Stimulated activated CD4-positive, alpha-beta T cell treated with anti-CD3 and anti-CD28 coated beads, Interleukin-2, amount 100 ng/mL, for 4 hours (primary cell): Measurements from ENCODE around the gene CFAP299.
A peak's percentile ranks its signal among the peaks of the same experiment; 100 is the strongest.
"Not testable (repeated sequence)": the region's sequence is repeated elsewhere in the genome, so short reads cannot be mapped to it uniquely, and the experiment has no call there.

ENCODE experiments used
- DNase-seq: peaks from one replicate; pipeline ENCODE4 v3.0.0-alpha.2; 2020; ENCODE audit warnings: low read depth

The CFAP299 gene

DNA sequence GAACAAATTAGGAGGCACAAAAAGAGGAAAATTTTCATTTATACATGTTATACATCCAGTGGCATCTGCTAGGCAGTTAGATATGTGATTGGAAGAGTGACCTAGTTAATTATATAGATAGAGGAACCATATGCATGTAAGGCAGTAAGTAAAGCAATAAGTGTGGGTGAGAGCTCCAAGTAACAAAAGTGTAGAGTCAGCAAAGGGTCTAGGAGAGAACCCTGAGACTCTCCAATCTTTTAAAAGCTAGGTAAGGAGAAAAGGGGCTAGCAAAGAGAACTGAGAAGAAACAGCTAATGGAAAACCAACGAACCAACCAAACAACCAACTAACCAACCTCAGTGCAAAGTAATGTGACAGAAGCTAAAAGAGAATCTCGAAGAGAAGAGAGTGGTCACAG is 3.8 kb upstream of the CFAP299 start:
- no peak for DNase-seq

DNA sequence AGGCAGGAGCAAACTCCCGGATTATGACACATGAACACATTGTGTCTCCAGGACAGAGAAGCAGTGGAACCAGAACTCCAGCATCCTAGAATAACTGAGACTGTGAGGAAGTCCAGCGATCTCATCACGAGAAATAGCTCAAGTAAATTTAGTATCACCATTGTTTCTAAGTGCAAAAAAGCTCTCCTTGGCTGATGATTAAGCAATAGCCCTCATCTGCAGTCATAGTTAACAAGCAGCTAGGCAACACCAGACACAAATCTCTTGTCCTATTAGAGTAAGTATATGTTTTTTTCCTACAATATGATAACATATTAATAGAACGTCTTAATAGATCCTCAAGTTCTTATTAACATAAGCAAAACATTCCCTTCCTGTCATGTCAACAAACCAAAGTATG is 2.4 kb upstream of the CFAP299 start:
- DNase-seq: no peak

DNA sequence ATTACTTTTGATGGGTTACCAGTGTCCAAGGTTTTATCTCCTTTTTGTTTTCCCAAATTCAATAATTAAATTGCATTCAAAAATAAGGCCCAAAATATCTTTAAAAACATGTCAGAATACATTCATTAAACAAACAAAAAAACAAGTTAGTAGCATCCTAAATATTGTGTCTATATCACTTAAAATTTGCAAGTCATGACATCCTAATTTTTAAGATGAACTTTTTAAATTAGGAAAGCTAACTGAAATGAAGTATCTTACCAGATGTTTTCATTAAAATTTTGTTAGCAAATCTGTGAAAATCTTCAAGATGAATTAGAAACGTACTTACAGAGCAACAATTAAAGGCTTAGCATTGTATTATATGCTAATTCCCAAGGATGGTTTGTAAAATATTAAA is 962 bp upstream of the CFAP299 start:
- no peak for DNase-seq

DNA sequence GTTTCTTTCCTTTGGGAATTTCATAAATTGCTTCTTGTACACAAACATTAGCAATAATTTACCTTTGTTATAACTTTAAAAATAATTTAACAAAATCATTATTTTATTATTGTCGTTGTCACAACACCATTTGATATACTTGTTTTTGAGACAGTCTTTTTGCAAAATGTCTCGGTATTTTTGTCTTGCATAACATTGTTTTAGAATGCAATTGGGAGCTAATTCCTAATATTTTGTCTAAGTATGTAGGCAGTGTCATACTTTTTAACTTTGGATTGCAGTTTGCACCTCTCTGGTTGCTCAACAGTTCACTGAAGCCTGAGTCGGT is 340 bp upstream of the CFAP299 start:
- no peak for DNase-seq

DNA sequence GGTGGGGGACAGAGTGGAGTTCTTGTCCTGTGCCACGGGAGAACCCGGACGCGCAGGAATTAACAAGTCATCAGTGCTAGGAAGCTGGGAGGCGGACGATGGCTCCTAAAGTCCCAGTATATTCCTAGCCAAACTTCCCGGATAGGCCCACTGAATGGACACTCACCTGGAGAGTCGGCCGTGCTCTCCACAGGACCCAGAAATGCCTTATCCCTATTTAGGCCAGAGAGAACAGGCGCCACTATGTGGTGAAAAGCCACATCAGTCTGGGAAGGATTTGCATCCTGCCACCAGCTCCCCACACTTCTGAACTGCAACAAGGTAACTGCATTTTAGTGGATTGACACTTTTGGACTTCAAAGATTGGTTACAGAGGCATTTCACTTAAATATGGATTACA is 1.1 kb downstream of the CFAP299 start:
- DNase-seq: no peak

DNA sequence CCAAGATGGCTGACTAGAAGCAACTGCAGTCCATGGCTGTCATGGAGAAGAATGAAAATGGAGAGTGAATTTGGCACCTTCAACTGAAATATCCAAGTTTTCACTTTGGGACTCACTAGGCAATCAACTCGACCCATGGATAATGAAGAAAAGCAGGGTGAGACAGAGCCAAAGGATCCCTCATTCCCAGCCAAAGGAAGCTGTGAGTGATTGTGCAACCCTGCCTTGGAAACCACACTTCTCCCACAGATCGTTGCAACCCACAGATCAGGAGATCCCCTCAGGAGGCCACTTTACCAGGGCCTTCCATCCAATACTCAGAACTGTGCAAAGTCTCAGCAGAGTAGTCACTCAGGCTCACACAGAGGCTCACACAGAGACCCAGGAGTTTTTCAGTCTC is 4.5 kb downstream of the CFAP299 start:
- no peak for DNase-seq

DNA sequence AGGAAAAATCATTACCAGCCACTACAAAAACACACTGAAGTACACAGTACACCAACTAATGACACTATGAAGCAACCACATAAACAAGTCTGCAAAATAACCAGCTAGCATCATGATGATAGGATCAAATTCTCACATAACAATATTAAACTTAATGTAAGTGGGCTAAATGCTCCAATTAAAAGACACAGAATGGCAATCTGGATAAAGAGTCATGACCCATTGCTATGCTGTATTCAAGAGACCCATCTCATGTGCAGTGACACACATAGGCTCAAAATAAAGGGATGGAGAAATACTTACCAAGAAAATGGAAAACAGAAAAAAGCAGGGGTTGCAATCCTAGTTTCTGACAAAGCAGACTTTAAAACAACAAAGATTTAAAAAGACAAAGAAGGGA is 7.2 kb downstream of the CFAP299 start:
- DNase-seq: not testable (repeated sequence)

DNA sequence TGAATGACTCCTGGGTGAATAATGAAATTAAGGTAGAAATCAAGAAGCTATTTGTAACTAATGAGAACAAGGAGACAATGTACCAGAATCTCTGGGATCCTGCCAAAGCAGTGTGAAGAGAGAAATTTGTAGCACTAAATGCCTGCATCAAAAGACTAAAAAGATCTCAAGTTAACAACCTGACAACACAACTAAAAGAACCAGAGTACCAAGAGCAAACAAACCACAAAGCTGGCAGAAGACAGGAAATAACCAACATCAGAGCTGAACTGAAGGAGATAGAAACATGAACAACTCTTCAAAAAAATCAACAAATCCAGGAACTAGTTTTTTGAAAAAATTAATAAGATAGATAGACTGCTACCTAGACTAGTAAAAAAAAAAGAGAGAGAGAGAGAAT is 8.4 kb downstream of the CFAP299 start:
- no peak for DNase-seq

DNA sequence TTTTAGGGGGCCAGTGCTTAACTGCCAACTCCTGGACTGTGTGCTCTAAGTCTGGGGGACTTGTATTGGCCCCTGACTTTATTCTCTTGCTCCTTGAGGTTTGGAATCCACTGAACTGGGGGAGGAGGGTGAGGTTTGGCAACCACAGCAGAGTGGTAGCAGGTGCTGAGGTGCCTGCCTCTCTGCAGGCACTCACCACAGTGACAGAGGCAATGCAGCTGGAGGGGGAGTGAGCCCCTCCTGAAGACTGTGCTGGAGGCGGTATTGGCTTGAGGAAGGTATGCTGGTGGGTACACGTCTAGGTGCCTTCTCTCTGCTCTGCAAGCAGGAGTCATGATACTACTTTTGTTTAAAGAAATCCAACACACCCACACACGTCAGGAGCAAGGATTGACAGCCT is 24.6 kb downstream of the CFAP299 start:
- DNase-seq: no peak

DNA sequence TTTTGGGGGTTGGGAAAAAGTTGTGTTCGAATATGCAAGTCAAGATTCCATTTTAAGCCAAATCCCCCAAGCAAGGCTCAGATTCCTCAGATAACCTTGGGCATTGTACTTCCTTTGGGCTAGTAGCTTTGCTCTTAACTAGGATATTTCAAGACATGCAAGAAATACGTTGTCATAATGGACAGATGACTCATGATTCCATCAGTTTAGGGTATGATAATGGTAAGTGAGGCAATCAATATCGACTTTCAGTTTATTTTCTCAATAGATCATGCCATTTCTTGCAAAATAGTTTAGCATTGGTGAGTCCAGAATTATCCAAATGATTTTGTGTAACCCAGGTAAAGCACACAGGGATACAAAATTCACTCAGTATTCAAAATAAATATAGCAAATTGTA is 25.4 kb downstream of the CFAP299 start:
- no peak for DNase-seq

DNA sequence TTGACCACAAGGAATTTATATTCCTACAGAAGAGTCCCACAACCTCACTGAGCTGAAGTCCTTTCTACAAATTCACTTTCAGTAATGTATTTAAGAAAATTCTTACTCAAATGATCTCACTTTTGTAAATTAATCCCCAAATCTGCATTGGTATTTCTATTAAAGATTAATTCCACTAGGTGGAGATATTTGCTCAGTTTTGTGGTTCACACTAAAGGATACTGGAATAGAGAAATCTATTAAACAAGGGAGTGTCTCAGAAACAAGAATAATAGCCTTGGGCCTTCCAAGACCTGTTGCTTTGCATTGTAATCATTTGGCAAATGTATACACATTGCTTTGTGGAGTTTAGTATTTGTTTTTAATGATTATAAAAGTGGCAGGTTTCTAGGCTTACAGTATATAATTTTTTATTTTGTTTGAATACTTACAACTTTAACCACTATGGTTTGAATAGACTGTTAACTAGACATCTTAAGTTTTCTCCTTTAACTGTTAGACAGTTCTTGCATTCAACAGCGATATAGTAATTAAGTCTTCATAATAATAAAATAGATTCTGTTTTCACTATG is 25.9 kb downstream of the CFAP299 start:
- DNase-seq: no peak

DNA sequence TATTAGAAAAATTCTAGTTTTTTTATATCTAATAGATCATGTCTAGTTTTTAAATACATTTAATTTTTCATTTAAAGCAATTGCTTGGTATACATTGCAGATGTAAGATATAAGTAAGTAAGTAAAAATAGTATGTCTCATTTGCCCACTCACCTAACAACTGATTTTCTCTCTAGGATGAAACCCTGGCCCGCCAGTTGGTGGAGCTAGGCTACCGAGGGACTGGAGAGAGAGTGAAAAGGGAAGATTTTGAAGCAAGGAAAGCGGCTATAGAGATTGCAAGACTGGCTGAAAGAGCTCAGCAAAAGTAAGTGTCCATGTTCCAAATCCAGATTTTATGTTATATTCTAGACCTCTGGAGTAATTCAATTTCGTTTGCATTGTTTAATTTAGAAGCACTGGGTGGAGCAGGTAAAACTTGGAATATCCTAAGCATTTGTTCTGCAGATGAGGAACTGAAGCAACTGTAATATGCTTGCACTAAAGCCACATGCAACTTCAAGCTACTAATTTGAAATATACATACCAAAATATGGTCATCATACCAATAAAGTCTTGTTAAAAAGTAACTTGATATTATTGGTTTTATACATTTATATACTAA is 27.1 kb downstream of the CFAP299 start:
- DNase-seq: peak; percentile 6

DNA sequence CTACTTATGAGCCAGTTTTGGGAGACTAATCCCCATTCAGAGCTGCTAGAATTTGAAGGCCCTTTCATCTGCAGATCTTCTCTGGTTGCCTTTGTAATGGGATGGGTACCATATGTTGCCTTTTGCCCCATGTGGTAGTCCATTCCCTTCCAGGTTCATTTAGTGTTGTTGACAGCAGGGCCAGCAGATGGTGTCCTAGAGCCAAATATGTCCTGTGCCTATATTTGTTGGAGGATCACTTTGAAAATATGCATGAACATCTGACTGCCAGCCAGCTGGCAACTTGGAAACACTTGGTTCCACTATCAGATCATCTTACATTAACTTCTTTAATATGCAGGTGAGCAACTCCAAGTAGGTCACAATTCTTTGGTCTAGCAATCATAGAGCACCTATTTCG is 30.4 kb downstream of the CFAP299 start:
- peak; percentile 29 for DNase-seq

DNA sequence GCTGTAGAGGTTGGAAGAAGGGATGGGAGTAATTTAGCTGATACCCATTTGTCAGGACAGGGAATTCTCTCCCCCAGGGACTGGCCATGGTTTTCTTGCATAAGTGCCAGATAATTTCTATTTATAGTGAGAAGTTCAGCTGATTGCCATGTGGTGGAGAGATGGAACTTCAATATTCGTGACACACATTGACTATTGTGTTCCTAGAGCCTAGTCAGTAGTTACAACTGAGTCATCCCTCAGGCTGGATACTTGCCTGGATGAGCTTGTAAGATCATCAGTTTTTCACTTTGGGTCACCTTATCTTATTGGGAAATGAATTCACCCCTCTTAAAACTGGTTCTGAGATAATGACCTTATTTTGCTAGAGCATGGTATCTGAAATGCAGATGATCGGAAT is 32.2 kb downstream of the CFAP299 start:
- no peak for DNase-seq

DNA sequence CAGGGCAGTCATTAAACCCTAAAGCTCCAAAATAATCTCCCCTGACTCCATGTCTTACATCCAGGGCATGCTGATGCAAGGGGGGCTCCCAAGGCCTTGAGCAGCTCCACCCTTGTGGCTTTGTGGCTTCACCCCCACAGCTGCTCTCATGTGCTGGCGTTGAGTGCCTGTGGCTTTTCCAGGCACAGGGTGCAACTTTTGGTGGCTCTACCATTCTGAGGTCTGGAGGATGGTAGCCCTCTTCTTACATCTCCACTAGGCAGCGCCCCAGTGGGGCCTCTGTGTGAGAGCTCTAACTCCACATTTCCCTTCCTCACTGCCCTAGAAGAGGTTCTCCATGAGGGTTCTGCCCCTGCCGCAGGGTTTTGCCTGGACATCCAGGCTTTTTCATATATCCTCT is 35.1 kb downstream of the CFAP299 start:
- DNase-seq: no peak

DNA sequence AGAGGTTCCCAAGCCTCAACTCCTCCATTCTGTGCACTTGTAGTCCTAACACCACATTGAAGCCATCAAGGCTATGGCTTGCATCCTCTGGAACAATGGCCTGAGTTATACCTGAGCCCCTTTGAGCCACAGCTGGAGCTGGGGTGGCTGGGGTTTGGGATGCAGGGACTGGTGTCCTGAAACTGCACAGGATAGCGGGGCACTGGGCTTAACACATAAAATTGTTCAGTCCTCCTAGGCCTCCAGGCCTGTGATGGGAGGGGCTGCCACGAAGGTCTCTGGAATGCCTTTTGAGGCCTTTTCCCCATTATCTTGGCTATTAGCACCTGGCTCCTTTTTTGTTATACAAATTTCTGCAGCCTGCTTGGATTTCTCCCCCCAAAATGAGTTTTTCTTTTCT is 35.5 kb downstream of the CFAP299 start:
- no peak for DNase-seq

DNA sequence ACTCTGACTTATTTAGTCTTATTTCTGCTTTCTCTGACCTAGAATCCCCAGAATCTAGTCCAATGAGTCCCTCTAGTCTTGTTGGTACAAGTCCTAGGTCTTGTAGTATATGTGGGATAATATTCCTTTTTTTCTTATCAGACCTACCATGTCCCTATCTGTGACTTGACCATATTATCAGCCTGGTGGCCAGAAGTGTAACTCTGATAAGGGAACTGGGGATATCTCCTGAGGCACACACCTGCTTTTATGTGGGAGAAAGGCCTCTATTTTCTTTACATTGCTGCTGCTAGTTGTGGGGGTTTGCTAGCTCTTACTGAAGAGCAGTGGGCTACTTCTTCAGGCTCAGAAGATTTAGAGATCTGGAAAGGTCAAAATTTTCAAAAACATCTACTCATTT is 38.6 kb downstream of the CFAP299 start:
- no peak for DNase-seq

DNA sequence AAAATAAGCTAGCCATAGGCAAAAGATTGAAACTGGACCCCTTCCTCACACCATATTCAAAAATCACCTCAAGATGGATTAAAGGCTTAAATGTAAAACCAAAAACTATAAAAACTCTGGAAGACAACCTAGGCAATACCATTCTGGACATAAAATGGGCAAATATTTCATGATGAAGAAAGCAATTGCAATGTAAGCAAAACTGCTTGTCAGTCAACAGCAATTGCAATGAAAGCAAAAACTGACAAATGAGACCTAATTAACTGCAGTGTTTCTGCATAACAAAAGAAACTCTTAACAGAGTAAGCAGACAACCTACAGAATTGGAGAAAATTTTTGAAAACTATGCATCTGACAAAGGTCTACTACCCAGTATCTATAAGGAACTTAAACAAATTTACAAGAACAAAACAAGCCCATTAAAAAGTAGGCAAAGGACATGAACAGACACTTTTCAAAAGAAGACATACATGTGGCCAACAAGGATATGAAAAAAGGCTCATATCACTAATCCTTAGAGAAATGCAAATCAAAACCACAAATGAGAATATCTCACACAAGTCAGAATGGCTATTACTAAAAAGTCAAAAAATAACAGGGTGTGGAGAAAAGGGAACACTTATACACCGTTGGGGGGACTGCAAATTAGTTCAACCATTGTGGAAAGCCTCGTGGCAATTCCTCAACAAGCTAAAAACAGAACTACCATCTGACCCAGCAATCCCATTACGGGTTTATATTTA is 46.7 kb downstream of the CFAP299 start:
- DNase-seq: no peak

DNA sequence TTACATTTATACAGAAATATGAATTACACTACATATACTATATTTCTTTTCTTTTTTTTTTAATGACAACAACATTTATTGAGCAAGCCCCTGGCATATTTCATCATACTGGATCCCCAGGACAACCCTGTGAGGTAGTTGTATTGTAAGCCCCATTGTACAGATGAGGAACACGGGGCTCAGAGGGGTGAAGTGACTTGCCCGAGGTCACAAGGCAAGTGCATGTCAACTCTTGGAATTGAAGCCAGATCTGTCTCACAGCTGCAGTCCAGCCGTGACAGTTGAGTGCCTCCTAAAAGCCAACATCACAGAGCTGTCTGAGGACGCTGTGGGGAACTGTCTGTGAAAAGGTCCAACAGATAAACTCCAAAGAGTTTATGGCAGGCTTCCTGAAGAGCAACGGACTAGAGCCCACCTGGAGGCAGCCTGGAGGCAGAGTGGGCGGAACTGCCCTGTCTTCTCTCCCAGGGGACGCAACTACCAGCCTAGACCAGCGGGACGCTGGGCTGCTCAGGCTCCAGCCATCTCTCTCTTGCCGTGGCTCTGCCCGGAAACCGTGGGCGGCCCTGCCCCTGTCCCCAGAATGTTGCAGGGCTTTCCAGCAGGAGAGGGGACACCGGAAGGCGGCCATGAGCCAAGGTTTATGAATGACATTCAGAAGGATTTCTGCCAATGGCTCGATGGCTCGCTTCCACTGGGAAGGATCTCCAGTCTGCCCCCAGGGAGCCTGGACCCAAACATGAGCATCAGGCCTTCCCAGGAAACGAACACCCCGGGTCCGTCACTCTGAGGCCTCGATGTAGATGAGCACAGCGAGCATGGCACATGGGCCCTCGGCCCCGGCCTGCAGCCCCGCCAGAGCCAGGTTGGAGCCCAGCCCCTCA is 50.1 kb downstream of the CFAP299 start:
- DNase-seq: no peak

DNA sequence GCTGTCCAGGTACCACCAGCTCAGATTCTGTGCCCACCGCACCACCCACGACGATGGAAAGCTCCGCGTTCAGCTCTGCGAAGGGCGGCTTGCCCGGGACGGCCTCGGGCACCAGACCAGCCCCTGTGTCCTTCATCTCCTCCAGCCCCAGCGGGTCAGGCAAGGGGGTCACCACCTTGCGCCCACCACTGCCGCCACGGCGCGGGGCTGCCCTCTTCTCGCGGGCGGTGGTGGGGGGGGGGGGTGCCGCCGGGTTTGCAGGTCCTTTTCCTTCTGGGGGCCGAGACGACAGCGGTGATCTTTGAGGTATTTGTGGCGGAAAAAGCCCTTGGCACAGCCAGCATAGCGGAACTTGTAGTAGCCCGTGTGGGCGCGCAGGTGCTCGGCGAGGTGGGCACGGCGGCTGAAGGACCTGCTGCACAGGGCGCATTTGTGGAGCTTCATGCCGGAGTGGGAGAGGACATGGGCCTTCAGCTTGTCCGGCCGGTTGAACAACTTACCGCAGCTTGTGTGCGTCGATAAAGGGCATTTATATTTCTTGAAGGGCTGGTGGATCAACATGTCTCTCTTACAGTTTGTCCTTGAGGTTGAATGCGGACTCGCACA is 50.9 kb downstream of the CFAP299 start:
- DNase-seq: no peak

DNA sequence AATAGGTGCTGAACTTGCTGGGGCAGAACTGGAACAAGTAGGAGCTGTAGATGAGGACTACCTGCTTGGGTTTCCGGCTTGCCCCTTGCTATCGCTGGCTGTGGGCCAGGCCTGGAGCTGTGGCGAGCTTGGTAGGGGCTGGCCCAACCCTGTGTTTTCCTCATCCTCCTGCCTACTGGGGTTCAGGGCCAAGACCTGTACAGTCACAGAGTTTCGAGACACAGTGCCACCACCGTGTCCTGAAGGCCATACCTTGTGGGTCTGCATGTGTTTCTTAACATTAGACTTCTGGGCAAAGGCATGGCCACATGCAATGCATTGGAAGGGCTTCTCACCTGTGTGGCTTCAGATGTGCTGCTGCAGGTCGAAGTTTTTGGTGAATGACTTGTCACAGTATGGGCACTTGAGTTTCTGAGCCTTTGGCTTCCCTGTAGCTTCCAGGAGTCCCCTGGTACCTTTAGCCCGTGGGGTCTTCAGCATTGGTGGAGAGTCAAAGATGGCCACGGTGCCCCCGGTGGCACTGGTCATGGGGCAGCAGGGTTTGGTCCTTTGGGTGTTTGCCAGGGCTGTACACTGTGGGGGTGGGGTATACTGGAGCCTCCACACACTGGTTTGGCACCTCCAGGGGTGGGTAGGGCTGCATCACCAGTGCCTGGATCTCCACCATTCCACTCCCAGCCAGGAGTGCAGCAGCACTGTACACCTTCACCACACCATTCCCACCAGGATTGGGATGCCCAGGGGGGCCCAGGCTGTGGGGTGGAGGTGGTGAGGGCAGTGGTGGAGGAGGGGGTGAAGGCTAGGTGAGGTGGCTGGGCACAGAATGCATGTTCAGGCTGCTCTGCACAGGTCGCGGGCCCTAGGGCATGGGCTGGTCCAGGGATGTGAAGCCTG is 52.1 kb downstream of the CFAP299 start:
- no peak for DNase-seq

DNA sequence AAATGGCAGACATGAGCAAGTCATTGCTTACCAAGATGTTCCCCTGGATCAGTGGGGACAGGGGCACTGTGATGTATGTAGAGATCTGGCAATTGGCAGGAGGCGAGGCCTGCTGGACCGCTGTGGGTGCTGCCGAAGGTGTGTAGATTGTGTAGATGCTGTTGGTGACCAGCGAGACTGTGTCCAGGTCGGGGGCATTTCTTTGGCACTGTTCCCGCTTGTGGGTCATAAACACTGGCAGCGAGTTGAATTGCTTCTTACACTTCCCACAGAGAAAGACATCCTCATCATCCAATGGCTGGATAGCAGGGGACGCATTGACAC is 52.7 kb downstream of the CFAP299 start:
- DNase-seq: no peak
